ENCODE data around the gene LRRC45.

Gene LRRC45

DNA sequence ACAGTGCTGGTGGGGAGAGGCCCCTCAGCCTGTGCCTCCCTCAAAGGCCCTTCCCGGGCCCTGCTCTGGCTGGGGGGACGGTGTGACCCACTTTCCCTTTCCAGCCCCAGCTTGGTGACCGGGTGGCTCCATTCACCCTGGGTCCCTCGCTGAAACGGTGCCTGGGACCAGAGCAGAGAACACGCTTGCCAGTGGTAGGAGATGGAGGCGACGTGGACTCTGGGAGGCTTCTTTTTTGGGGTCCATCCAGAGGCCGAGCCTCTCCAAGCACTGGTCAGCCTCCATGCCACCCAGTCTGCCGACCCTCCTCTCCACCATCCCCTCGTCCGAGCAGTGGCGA lies 8.2 kb upstream of the LRRC45 start:
- Histone ChIP-seq H4K20me1 (ENCODE audit: insufficient read depth, low read length) (peaks cover 12% of the 10 kb centered on the region), H3K79me2 (ENCODE audit: insufficient read depth, low read length) (peaks cover 2% of the 10 kb centered on the region; the same call in 1 of the 2 replicates), H3K4me1 (ENCODE audit: insufficient read depth, low read length) (no peaks in the 10 kb centered on the region), H3K27ac (ENCODE audit: low read length) (no peak overlapping the region), H3K36me3 (ENCODE audit: insufficient read depth, low read length) (peaks cover 27% of the 10 kb centered on the region), H3K9me3 (ENCODE audit: insufficient read depth, low read length, severe bottlenecking) (no peaks in the 10 kb centered on the region), H3K4me2 (ENCODE audit: insufficient read depth, low read length) (no peak overlapping the region), H3K9ac (ENCODE audit: low read depth, low read length) (no peak overlapping the region), H3K27me3 (ENCODE audit: insufficient read depth, low read length, poor library complexity) (no peaks in the 10 kb centered on the region), H3K4me3 (ENCODE audit: low read depth in 1 of 2, low read length in 2 of 2) (no peak overlapping the region), H2AFZ (ENCODE audit: low read depth, low read length) (no peak overlapping the region)
- DNase-seq = no peak
- TF ChIP-seq, protein P1, sequence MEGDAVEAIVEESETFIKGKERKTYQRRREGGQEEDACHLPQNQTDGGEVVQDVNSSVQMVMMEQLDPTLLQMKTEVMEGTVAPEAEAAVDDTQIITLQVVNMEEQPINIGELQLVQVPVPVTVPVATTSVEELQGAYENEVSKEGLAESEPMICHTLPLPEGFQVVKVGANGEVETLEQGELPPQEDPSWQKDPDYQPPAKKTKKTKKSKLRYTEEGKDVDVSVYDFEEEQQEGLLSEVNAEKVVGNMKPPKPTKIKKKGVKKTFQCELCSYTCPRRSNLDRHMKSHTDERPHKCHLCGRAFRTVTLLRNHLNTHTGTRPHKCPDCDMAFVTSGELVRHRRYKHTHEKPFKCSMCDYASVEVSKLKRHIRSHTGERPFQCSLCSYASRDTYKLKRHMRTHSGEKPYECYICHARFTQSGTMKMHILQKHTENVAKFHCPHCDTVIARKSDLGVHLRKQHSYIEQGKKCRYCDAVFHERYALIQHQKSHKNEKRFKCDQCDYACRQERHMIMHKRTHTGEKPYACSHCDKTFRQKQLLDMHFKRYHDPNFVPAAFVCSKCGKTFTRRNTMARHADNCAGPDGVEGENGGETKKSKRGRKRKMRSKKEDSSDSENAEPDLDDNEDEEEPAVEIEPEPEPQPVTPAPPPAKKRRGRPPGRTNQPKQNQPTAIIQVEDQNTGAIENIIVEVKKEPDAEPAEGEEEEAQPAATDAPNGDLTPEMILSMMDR (IDR thresholded peaks at IDR 0.05; ENCODE audit: borderline replicate concordance, extremely low read depth, low read length, poor library complexity, severe bottlenecking) = no peak
- ATAC-seq (ENCODE audit: insufficient read depth, low read depth) = no peak

DNA sequence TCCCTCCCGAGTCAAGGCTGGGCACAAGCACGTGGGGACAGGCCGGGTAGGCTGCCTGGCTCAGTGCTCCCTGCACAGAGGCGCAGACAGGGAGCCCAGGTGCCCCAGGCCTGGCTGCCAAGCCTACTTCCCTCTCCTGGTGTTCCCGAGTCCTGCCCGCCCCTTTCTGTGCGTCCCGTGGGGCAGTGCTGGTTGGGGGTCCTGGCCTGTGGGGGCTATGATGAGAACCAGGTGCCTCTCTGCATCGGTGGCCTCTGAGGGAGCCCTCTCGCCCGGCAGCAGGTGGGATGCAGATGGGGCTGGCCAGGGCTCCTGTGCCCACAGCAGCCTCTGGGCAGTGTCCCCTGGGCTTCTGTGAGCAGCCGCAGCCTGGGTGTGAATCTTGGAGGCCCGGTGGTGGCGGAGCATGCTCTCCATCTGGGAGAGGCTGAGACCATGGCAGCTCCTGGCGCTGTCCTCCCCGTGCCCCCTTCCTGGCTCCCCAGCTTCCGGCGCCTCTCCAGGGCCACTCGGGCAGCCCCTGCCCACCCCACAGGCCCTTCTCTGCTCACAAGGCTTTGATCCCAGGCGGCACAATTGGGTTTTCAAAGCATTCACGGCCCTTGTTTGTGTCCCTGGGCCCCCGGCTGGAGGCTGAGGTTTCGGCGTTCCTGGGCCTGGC lies 7.7 kb upstream of the LRRC45 start:
- TF ChIP-seq EZH2 (IDR thresholded peaks at IDR 0.05; ENCODE audit: borderline replicate concordance, low read depth, low read length, severe bottlenecking) = no peak
- TF ChIP-seq, protein P1 (IDR thresholded peaks at IDR 0.05; ENCODE audit: borderline replicate concordance, extremely low read depth, low read length, poor library complexity, severe bottlenecking) = no peak
- Histone ChIP-seq H3K9ac (ENCODE audit: low read depth, low read length) (no peak overlapping the region), H3K4me2 (ENCODE audit: insufficient read depth, low read length) (no peak overlapping the region), H2AFZ (ENCODE audit: low read depth, low read length) (no peak overlapping the region), H3K27me3 (ENCODE audit: insufficient read depth, low read length, poor library complexity) (no peaks in the 10 kb centered on the region), H3K36me3 (ENCODE audit: insufficient read depth, low read length) (peaks cover 31% of the 10 kb centered on the region), H3K4me1 (ENCODE audit: insufficient read depth, low read length) (peaks cover 5% of the 10 kb centered on the region), H3K79me2 (ENCODE audit: insufficient read depth, low read length) (peaks cover 7% of the 10 kb centered on the region), H4K20me1 (ENCODE audit: insufficient read depth, low read length) (peaks cover 17% of the 10 kb centered on the region), H3K9me3 (ENCODE audit: insufficient read depth, low read length, severe bottlenecking) (no peaks in the 10 kb centered on the region), H3K4me3 (ENCODE audit: low read depth in 1 of 2, low read length in 2 of 2) (no peak overlapping the region), H3K27ac (ENCODE audit: low read length) (no peak overlapping the region)
- ATAC-seq (ENCODE audit: insufficient read depth, low read depth) (no peak), DNase-seq (no peak)

DNA sequence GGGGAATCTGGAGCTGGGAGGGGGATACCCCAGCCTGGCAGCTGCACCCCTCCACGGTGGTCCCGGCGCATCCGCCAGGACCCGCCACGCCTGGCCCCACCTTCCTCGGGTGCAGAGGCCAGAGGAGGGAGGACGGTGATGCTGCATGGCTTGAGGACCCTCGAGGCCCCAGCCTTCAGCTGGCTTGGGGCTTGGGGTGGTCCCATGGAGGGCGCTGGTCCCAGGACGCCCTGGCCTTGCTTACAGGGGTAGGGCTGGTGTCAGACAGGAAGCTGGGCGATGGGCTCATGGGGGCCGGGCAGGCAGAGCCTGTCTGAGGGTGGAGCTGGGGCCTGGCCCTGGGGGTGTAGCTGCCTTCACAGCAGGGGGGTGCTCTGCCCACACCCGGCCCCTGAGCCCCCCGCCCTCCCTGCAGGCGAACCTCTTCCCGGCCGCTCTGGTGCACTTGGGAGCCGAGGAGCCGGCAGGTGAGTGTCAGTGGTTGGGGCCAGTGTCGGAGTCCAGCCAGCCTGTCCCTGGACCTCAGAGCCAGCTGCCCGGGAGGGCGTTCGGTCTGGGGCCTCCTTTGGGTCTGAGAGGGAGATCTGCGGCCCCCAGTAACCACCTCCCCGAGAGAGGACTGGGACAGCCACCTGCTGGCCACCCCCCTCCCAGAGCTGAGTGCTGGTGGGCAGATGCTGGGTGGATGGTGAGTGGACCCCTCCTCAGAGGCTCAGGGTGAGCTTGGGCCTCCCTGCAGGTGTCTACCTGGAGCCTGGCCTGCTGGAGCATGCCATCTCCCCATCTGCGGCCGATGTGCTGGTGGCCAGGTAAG lies 6.8 kb upstream of the LRRC45 start:
- TF ChIP-seq, protein P1 (IDR thresholded peaks at IDR 0.05; ENCODE audit: borderline replicate concordance, extremely low read depth, low read length, poor library complexity, severe bottlenecking) = no peak
- no peak for TF ChIP-seq EZH2 (IDR thresholded peaks at IDR 0.05; ENCODE audit: borderline replicate concordance, low read depth, low read length, severe bottlenecking)
- no peak overlapping the region for H3K4me3 ChIP-seq (ENCODE audit: low read depth in 1 of 2, low read length in 2 of 2)
- no peaks in the 10 kb centered on the region for H3K27me3 ChIP-seq (ENCODE audit: insufficient read depth, low read length, poor library complexity)
- H3K79me2 ChIP-seq (ENCODE audit: insufficient read depth, low read length) = peaks cover 15% of the 10 kb centered on the region
- H3K4me1 ChIP-seq (ENCODE audit: insufficient read depth, low read length) = peaks cover 13% of the 10 kb centered on the region
- H3K4me2 ChIP-seq (ENCODE audit: insufficient read depth, low read length) = no peak overlapping the region
- H2AFZ ChIP-seq (ENCODE audit: low read depth, low read length) = no peak overlapping the region
- H3K36me3 ChIP-seq (ENCODE audit: insufficient read depth, low read length) = peaks cover 31% of the 10 kb centered on the region
- H3K9me3 ChIP-seq (ENCODE audit: insufficient read depth, low read length, severe bottlenecking) = no peaks in the 10 kb centered on the region
- peaks cover 25% of the 10 kb centered on the region for H4K20me1 ChIP-seq (ENCODE audit: insufficient read depth, low read length)
- DNase-seq (no peak), ATAC-seq (ENCODE audit: insufficient read depth, low read depth) (no peak)
- H3K27ac ChIP-seq (ENCODE audit: low read length) = no peak overlapping the region
- H3K9ac ChIP-seq (ENCODE audit: low read depth, low read length) = no peak overlapping the region

All from DND-41 (cell line).